ENCODE results near the gene CNTN6.
A peak's percentile ranks its signal among the peaks of the same experiment; 100 is the strongest.

The CNTN6 gene

DNA sequence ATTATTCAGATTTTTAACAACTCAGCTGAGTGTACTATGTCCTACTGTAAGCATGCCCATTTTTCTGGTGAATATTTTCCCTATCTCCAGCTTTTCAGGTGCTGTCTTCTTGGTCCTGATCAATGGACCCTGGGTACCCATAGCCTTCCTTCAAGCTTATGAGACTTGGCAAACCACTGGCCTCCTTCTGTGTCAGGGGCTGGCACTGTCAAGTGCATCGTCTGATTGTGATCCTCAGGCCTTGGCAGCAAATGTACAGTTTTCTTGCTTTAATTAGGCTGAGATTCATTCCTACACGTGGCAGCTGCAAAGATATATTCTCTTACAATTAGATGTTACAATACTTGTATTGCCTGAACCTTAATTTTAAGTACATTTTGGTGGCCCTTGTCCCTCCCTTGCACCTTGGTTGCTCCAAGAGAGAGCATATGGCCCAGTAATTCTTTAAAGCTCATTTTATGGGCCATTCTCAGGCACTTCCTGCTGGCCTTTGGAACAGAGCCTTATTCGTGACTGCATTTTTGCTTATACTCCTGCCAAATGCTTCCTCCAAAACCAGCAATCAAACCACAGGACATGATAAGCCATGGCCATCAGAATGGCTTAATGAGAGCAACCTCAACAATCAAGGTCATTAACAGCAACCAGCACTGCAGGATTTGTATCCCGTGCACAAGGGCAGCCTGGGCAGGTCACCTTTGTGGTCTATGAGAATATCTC lies 179.9 kb downstream of the CNTN6 start:
- no peak overlapping the region for H3K27ac ChIP-seq
- TF ChIP-seq ZFX (IDR thresholded peaks at IDR 0.05; ENCODE audit: borderline replicate concordance), result no peak
- TF ChIP-seq, protein P1, sequence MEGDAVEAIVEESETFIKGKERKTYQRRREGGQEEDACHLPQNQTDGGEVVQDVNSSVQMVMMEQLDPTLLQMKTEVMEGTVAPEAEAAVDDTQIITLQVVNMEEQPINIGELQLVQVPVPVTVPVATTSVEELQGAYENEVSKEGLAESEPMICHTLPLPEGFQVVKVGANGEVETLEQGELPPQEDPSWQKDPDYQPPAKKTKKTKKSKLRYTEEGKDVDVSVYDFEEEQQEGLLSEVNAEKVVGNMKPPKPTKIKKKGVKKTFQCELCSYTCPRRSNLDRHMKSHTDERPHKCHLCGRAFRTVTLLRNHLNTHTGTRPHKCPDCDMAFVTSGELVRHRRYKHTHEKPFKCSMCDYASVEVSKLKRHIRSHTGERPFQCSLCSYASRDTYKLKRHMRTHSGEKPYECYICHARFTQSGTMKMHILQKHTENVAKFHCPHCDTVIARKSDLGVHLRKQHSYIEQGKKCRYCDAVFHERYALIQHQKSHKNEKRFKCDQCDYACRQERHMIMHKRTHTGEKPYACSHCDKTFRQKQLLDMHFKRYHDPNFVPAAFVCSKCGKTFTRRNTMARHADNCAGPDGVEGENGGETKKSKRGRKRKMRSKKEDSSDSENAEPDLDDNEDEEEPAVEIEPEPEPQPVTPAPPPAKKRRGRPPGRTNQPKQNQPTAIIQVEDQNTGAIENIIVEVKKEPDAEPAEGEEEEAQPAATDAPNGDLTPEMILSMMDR (IDR thresholded peaks at IDR 0.05), result no peak

DNA sequence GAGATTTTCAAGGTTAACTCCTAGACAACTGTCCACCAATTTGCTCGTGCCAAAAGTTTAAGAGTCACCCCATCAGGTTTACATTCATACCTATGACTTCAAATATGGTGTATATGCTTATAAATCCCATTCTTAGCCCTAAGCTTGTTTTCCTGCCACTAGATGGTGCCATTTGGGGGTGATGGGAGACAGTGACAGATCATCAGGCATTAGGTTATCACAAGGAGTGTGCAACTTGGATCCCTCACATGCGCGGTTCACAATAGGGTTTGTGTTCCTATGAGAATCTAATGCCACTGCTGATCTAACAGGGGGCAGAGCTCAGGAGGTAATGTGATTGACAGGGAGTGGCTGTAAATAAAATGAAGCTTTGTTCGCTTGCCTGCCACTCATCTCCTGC lies 182.7 kb downstream of the CNTN6 start:
- TF ChIP-seq, protein P1 (IDR thresholded peaks at IDR 0.05), result peak; percentile 48
- TF ChIP-seq ZFX (IDR thresholded peaks at IDR 0.05; ENCODE audit: borderline replicate concordance), result no peak

DNA sequence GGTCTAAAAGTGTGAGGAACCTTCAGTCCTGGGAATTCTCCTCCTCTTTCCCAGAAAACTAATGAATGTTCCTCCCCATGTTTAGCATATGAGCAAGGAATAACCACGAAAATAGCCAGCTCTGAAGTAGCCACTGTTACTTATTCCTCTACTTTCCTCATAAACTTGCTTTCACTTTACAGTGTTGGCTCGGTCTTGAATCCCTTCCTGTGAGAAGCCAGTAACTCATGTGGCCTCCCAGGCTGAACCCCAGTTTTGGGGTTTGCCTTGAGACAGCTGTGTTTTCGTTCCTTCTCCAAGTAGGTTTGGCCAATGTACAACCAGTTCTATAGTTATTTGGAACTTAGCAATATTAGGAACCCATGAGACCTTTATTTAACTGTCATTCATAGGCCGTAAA lies 195.0 kb downstream of the CNTN6 start:
- H3K27ac ChIP-seq, result no peak overlapping the region
- TF ChIP-seq ZFX (IDR thresholded peaks at IDR 0.05; ENCODE audit: borderline replicate concordance), result no peak
- TF ChIP-seq, protein P1 (IDR thresholded peaks at IDR 0.05), result no peak

More for the DNA sequence above, 182.7 kb downstream of the CNTN6 start:
- H3K27ac ChIP-seq, result no peak overlapping the region

DNA sequence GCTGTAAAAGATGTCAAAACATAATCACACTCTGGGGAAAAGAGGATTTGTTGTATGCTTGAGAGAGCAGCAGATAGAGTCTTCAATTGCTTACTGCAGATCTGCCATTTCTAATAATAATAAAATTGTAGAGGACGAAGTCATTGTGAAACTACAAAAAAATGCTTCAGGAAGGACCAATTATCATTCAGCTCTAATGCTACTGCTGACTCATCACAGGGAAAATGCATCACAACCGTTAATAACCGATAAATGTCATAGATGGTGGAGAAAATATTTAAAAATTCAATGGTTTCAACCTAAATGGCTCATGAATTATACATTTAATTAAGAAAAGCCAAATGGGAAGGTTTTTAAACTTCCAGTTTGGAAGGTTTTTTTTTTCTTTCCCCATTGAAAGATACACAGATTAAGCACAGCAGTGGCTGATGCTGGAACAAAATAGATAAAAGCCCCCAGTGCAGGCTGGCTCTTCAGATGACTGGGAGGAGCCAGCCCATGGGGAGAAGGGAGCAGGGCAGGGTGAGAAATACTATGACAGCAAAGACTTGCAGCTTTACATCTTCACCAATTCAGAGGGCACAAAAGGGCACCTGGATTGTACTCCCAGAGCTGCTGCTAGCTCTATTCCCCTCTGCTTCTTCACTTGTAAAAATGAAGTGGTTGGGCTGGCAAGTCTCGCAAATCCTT lies 196.1 kb downstream of the CNTN6 start:
- TF ChIP-seq, protein P1 (IDR thresholded peaks at IDR 0.05), result no peak
- TF ChIP-seq ZFX (IDR thresholded peaks at IDR 0.05; ENCODE audit: borderline replicate concordance), result no peak
- H3K27ac ChIP-seq, result no peak overlapping the region

DNA sequence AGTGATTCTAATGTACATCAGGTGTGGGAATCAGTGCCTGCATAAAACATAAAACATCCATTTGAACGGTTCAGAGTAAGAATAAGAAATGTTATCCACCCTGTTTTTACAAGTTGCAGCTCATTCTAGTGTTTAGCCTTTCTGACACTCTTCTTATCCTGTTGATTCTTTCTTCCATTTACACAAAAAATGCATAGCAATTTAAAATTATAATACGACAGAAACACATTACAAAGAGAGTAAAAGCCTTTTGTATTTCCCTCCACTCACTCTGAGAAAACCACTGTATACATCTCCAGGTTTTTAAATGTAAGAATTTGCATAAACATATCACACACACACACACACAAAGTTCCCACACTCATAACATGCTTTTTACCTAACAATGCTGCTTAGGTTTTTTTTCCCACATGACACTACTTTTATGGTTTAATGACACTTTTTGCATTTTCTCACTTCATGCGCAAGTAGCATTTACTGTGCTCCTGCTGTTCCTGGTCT lies 199.8 kb downstream of the CNTN6 start:
- TF ChIP-seq, protein P1 (IDR thresholded peaks at IDR 0.05), result no peak
- no peak for TF ChIP-seq ZFX (IDR thresholded peaks at IDR 0.05; ENCODE audit: borderline replicate concordance)
- no peak overlapping the region for H3K27ac ChIP-seq

DNA sequence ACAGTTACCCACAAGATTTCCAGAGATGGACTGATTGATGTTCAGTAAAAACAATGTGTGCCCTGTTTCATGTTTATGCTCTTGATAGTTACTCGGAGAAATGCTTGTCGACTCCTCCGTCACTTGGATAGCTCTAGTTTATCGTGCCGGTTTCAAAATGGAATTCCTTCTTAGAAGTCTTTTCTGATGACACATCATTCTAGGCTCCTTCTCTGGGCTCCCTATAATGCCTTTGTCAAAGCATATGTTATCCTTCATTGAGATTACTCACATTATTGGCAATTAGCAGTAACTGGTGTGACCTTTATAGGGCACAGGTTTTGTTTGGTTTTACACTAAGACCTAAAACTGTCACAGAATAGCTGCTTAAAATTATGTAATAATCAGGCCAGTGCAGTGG lies 201.8 kb downstream of the CNTN6 start:
- TF ChIP-seq, protein P1 (IDR thresholded peaks at IDR 0.05), result no peak
- no peak overlapping the region for H3K27ac ChIP-seq
